Activated naive CD4-positive, alpha-beta T cell treated with anti-CD3 and anti-CD28 coated beads, Interleukin-2, amount 50 U/mL, for 16 hours (primary cell): ENCODE results near the gene DNASE1L1.

ENCODE experiments used
- DNase-seq: peaks from one replicate; pipeline ENCODE4 v3.0.0-alpha.2; 2020

The DNASE1L1 gene

GRCh38 chrX:154380787-154381186 lies 28.3 kb downstream of the DNASE1L1 start:
- DNase-seq, result no peak

DNA sequence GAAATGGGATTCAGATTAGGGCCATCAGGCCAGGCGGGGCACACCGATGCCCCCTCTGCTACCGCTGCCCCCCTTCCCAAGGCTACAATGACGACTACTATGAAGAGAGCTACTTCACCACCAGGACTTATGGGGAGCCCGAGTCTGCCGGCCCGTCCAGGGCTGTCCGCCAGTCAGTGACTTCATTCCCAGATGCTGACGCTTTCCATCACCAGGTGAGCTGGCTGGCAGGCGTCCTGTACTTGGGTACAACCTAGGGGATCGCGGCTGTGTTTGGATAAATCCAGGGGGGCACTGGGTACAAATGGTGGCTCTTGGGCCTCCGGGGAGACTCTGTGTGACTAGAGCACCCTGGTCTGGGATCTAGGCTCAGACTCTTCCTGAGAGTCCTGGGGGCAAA lies 28.9 kb downstream of the DNASE1L1 start:
- no peak for DNase-seq

- no peak for DNase-seq
These were observed 29.5 kb downstream of the DNASE1L1 start for GRCh38 chrX:154379569-154379951.

DNA sequence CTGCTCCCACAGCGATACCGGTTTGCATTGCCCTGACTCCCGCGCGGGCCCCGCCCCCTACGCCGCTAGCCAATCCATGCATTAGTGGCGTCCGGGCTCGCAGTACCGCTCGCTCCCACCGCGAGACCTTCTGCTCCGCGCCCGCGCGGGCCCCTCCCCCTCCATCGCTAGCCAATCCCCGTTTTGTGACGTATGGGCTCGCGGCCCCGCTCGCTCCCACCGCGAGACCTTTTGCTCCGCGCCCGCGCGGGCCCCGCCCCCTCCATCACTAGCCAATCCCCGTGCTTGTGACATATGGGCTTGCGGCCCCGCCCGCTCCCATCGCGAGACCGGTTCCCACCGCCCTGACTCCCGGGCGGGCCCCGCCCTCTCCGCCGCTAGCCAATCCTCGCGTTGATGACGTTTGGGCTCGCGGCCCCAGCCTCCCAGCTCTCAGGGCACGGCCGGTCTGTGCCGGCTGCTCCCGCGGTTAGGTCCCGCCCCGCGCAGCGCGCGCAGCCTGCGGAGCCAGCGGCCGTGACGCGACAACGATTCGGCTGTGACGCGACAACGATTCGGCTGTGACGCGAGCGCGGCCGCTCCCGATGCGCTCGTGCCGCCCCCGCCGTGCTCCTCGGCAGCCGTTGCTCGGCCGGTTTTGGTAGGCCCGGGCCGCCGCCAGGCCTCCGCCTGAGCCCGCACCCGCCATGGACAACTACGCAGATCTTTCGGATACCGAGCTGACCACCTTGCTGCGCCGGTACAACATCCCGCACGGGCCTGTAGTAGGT lies 30.1 kb downstream of the DNASE1L1 start, which contains the start of gene EMD:
Gene EMD, plus strand, starts transcription at position 497 of the 770 bp plus-strand sequence. Its CDS starts 190 bp downstream, at position 687.
- peak; percentile 96 for DNase-seq

DNA sequence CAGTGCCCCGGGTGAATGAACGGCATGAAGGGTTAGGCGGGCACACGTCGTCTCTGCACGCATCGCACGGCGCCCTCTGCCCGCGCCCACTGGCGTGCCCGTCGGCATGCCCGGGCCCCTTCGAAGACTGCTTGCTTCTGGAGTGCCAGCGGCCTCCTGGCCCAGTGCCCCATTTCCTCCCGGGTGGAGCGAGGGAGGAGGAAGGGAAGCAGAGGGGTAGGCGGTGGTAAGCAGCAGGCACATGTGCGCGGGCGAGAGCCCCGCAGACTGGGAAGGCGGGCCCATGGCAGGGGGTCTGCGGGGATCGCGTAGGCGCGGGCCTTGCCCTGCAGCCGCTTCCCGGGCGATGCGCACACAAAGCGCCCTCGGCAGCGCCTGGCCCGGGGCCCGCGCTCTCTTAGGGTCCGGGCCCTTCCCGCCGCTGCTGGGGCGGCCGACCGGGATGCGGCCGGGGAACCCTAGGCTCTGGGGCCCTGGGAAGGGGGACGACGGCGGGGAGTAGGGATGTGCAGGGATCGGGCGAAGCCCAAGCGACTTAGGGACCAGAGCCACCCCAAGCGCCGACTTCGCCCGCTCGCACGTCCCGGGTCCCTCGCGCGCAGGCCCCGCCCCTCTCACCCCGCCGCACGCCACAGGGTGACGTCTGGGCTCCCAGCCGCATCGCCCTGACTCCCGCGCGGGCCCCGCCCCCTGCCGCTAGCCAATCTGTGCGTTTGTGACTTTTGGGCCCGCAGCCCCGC lies 30.8 kb downstream of the DNASE1L1 start:
- DNase-seq, result peak; percentile 44

DNA sequence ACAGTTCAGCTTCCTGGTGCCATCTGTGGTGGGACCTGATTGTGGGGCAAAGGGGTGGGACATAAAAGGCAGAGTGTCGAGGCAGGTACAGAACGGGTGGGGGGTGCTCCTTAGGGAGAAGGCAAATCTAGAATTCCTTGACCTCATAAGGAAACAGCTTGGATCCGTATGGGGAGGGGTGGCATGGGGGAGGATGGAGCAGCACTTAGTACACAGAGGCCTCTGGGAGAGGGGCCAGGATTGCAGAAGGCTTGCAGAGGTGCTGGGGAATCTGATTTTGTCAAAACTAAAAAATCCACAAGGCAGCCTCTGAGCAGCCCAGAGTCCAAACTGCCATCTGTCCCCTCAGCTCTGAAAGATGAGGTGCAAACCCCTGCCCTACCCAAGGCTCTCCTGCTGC lies 32.3 kb downstream of the DNASE1L1 start:
- no peak for DNase-seq

DNA sequence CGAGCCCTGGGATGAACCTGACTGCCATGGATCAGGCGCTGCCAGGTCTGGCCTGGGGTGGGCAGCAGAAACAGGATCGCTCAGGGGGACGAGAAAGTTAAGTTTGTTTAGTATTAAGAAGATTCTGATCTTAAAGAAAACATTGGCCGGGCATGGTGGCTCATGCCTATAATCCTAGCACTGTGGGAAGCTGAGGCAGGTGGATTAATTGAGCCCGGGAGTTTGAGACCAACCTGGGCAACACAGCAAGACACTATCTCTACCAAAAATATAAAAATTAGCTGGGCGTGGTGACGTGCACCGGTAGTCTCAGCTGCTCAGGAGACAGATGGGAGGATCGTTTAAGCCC lies 33.9 kb downstream of the DNASE1L1 start:
- DNase-seq, result no peak

GRCh38 chrX:154374313-154375155 lies 34.5 kb downstream of the DNASE1L1 start, which contains the start of gene FLNA:
Gene FLNA (minus strand): TSS chrX:154374634. CDS start chrX:154371245, 3,389 bp downstream.
- DNase-seq, result no peak

GRCh38 chrX:154373340-154374306 lies 35.4 kb downstream of the DNASE1L1 start:
- DNase-seq, result no peak

DNA sequence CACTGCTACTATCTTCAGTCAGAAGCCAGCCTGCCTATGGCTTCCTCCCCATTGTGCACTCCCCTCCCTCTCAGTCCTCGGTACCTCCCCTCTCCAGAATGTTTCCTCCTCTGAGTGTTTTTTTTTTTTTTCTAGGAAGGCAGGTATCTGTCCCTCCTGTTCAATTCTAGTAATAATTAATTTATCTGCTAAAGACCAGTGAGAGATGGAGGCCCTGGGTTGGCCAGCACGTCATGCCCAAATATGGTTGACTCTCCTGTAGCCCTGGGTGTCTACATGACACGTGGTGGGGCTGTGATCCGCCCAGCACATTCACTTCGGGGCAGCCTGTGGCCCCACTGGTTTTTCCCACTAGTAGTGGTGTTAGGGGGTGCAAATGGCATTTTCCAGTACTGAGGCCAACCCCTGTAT lies 36.4 kb downstream of the DNASE1L1 start:
- DNase-seq, result no peak

GRCh38 chrX:154371789-154372300 lies 37.2 kb downstream of the DNASE1L1 start:
- DNase-seq, result no peak

GRCh38 chrX:154371017-154371788 lies 37.9 kb downstream of the DNASE1L1 start:
- peak; percentile 91 for DNase-seq

DNA sequence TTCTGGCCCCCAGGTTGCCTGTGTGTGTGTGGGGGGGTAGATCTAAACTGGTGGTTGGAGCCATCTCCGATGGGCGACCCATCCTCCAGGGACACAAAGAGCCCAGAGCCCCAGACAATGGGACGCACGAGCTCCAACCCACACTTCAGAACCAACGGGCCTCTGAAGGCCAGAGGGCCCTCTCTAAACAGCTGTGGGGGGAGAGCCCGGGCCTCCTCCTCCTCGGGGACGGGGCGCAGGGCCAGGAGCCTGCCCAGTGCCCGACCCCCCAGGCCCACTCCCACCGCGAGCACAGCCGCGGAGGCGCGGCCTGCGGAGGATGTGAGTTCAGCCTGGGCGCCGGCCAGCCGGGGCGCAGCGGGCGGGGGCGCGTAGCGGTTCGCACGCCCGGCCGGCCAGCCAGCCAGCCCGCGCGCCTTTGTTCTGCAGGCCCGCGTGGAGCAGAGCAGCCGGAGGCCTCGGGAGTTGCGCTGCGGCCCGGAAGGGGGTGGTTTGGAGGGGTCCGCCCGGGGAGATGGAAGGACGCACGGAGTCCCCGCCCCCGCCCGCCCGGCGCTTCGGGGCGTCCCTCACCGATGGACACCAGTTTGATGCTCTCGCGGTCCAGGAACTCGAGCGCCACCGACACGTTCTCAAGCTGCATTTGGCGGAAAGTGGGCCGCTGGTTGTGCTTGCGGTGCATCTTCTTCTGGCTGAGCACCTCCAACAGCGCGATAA lies 38.6 kb downstream of the DNASE1L1 start:
- no peak for DNase-seq

- DNase-seq, result peak; percentile 55
These were observed 39.4 kb downstream of the DNASE1L1 start for GRCh38 chrX:154369449-154370299.

- DNase-seq, result peak; percentile 83
These were observed 40.2 kb downstream of the DNASE1L1 start for GRCh38 chrX:154368630-154369448.

- no peak for DNase-seq
These were observed 41.4 kb downstream of the DNASE1L1 start for GRCh38 chrX:154367474-154368308.

DNA sequence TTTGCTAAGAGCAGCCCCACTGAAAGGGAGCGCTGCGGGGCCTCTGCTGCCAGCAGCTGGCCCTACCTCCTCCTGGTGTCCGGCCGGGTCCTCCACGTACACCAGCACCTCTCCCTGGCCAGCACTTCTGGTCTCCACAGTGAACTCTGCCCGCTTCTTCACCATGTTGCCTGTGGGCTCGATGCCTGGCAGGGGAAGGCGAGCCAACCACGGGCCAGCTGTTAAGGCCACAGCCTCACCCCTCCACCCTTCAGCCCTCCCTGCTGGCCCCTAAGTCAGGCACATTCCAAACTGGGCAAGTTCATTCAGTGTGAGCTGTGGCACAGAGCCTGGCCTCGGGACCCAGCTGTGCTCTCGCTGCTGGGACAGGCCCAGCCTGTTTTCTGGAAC lies 42.4 kb downstream of the DNASE1L1 start:
- no peak for DNase-seq
